NCI-H1048 (cell line): ENCODE measurements around the gene PLXNB2.

ENCODE experiments used
- DNase-seq: peaks from one replicate; lab custom pipeline; 2025; lab: John Stamatoyannopoulos, UW

The PLXNB2 gene

GRCh38 chr22:50310949-50311444 lies 3.6 kb upstream of the PLXNB2 start:
- DNase-seq, result no peak

- DNase-seq, result no peak
Measured at GRCh38 chr22:50310031-50310722, 2.7 kb upstream of the PLXNB2 start.

GRCh38 chr22:50309601-50309991 lies 2.1 kb upstream of the PLXNB2 start:
- no peak for DNase-seq

GRCh38 chr22:50308986-50309600 lies 1.6 kb upstream of the PLXNB2 start:
- DNase-seq, result no peak

DNA sequence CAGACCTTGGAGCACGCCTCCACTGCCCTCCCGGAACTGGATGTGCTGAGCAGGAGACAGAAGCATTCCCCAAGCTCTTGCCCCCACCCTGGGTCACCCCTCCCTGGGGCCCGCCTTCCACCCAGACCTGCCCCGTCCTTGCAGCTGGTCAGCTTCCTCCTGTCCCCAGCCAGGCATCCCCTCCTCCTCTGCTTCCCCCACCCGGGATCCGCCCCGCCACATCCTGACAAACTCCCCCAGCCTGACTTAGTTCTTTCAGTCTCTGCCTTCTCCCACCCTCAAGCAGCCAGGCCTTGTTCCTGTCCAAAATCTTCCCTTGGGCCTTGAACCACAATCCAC lies 1.1 kb upstream of the PLXNB2 start:
- DNase-seq, result no peak

GRCh38 chr22:50307890-50308596 lies 597 bp upstream of the PLXNB2 start:
- no peak for DNase-seq

DNA sequence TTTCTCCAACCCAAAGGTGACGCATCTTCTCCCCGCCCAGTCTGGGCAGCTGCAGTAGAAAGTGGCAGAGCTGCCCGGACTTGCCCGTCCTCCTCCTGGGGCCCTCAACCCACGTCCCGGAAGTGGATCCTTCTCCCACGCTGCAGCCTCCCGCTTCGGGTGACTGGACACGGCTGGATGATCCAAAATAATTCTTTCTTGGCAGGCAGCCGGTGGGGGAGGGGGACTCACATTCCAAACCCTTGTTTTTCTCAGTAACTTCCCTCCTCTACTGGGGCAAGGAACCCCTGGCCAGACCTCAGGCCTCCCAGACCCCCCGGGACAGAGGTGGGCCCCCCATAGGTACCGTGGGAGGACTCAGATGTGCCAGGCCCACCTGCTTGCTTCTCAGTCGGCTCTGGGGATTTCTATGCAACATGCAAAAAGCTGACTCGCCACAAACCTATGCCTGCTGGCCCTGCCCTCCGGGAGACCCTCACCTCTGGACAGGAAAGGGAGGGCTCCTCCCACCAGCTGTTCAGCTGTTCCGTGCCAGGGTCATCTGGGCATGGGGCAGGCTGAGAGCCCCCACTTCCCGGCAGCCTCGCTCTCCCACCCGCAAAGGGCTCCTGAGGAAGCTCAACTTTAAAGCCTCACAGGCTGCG lies 1.4 kb downstream of the PLXNB2 start:
- no peak for DNase-seq

DNA sequence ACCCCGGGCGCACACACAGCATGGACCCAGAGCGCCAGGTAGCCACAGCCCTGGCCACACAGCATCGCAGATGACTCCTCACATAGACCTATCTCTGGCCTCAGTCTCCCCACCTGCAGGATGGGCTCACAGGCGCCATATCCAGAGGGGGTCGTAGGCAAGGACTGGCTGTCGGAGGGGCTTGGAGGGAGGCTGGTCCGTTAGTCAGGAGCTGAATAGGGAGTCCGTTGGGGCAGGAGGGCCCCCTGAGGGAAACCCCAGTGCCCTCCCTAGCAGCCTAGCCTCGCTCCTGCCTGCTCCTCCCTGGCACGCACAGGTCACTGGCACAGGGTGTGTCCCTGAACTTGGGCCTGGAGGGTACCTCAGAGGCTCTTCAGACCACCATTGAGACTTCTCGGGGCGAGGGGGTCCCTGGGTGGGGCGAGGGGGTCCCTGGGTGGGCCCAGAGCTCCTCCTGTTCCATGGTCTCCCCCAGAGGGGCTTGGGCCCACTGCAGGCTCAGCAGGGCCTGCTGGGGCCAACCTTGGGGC lies 2.0 kb downstream of the PLXNB2 start:
- no peak for DNase-seq

GRCh38 chr22:50304528-50305392 lies 2.7 kb downstream of the PLXNB2 start:
- DNase-seq, result no peak

DNA sequence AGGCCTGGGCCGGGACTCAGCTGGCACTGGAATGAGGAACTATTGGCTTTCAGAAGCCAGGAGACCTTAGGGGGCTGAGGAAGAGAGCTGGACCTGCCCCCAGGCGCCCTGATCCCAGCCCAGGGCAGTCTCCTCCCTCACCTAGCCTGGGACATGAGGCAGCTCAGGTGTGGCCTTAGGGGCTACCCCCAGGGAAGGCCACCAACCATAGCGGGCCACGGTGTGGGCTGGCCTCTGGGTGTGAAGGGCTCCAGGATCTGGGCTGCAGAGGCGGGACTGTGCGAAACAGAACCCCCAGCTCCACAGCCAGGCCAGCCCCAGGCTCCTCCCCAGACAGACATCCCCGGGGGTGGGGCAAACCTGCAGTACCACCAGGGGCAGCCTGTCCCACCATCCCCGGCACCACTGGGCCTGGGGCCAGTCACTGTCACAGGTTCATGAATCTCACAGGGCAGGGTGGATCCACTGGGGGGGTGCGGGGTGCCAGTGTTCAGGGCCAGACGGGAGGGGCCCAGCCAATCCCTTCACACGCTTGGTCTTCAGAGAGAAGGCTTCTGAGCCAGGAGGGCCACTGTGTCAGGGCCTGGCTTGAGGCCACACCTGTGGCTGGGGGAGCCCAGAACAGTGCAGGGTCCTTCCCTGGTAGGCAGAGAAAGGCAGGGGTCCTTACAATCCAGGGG lies 3.5 kb downstream of the PLXNB2 start:
- DNase-seq, result no peak

GRCh38 chr22:50303515-50303847 lies 4.0 kb downstream of the PLXNB2 start:
- DNase-seq, result no peak

DNA sequence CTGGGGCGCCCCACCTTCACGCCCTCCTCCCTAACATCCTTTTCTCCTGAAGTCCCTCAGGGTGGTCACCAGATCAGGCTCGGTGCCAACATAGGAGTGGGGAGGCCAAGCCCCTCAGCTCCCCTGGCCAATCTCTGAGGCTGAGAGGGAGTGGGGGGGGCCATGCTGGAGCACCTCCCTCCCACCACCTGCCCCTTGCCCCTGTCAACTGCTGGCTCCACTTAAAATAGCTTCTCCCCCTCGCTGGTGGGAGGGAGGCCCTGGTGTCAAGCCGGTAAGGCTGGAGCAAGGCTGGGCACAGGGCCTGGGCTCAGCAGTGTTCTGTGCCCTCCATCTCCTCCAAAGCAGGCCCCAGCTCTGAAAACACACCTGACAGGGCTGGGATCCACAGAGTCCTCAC lies 4.9 kb downstream of the PLXNB2 start:
- no peak for DNase-seq

- DNase-seq, result no peak
Measured at GRCh38 chr22:50302041-50302541, 5.4 kb downstream of the PLXNB2 start.

DNA sequence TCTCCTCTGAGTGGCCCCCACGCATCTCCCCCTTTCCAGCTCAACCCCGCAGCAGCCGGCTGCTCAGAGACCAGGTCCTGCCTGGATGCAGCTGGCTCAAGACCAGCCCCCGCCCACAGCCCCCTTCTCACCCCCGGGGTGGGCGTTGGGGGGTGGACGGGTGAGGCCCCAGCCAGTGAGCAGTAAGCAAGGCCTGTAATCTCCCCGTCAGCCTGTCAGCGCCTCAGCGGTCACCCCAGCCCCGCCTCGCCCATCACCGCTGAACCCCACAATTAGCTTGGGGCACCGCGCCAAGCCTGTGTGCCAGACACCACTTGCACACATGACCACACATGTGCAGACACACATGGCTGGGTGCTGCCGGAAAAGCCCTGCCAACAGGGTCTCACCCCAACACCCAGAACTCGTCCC lies 5.9 kb downstream of the PLXNB2 start:
- DNase-seq, result no peak

- no peak for DNase-seq
Measured at GRCh38 chr22:50300620-50301257, 6.7 kb downstream of the PLXNB2 start.

DNA sequence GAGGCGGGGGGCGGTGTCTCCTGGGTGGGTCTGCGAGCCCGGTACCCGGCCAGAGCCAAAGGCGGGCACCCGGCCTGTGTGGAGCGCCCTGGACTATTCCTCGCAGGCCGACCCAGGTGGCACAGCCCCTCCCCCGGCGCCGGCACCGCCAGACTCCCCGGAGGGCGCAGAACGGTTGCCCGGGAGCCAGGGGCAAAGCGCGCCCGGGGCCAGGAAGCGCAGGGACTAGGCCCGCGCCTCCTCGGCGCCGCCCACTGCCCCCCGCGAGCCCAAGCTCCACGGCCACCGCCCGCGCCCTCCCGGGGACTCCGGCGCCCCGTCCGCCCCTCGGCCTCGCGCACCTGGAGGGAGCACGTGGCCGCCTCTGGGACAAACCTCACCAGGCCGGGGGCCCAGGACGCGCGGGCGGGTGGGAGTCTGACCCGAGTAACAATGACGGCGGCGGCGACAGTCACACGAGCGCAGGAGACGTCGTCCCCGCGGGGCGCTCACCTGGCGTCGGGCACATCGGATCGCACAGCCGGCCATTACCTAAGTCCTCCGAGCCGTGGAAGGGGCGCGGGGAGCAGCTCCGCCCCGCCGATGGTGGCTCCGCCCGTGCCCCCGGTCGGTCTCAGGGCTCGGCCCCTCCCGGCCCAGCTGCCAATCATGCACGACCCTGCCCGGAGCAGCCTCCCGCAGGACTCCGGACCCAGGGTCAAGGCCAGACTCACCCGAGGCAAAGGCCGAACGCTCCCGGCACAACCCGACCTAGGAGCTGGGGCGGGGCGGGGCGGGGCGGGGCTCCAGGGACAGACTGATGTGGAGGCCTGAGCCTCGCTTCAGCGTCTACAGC lies 7.4 kb downstream of the PLXNB2 start:
- DNase-seq, result no peak

DNA sequence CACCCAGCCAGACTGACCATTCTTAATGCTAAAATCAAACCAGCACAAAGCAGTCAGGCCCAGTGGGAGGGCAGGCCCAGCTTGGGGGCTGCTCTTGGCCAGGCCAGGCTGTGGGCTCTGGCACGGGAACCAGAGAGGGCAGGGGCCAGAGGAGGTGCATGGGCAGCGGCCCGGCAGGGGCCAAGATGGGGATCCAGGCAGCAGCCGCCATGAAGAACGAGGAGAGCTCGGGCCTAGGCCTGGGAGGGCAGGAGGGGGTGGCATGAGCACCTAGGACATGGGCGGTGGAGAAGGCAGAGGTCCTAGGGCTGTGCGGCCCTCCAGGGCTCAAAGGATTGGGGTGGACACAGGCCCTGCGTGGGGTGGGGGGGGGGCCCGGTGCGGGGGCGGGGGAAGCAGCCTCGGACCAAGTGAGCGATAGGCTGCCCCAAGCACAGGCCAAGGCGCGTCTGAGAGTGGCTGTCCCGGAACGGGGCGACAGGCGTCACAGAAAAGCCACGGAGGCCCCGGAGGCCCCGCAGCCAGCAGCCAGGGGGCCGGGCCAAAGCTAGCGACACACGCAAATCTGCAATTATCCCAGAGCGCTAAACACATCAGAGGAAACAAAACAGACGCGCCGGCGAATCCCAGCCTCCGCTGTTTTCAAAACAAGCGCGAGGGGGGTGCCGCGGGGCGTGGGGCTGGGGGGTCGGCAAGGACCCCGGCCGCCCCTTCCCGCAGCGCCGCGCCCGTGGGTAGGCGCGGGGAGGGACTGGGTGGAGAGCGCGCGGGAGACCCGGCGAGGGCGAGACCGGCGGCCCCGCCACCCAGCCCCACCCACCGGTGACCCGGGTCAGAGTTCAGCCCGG lies 8.3 kb downstream of the PLXNB2 start:
- DNase-seq, result no peak

GRCh38 chr22:50298266-50298637 lies 9.2 kb downstream of the PLXNB2 start:
- no peak for DNase-seq
